Testis (tissue), 2 donors: Measurements from ENCODE around the gene NRXN3.

Source experiments
- POLR2A ChIP-seq: fragments of 450-650 bp; IDR thresholded peaks from one replicate; pipeline ENCODE4 v1.6.1; 2017; ENCODE audit warnings: antibody characterized with exemption, mild to moderate bottlenecking, moderate library complexity
- TF ChIP-seq, protein P1 (sequence below), 3 experiments: fragments of 450-650 bp in 2 of 3; fragments of 200-600 bp in 1 of 3; sonication (generic) in 1 of 3; IDR thresholded peaks; one replicate each; pipeline ENCODE4 v1.5.1; 2016 to 2019; ENCODE audit warnings: antibody characterized with exemption in 3 of 3, mild to moderate bottlenecking in 2 of 3, moderate library complexity in 1 of 3

DNA sequence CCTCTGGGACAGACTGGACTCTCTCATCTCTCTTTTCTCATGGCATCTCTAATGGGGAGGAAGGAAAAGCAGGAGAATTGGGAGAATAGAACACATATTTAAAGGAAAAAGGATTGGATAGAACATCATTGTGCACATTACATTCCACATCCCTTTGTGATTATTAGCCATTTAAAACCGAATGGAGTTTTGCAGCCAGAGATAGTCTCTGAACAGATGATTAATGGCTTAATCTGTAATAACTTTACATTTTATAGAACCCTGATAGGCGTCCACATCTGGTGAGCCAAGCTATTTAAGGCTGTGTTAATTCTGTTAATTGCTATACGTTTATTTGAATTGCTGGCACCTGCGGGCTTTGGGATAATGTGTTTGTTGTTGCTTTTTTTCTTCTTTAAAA is 487.3 kb downstream of the NRXN3 start:
- TF ChIP-seq, protein P1, sequence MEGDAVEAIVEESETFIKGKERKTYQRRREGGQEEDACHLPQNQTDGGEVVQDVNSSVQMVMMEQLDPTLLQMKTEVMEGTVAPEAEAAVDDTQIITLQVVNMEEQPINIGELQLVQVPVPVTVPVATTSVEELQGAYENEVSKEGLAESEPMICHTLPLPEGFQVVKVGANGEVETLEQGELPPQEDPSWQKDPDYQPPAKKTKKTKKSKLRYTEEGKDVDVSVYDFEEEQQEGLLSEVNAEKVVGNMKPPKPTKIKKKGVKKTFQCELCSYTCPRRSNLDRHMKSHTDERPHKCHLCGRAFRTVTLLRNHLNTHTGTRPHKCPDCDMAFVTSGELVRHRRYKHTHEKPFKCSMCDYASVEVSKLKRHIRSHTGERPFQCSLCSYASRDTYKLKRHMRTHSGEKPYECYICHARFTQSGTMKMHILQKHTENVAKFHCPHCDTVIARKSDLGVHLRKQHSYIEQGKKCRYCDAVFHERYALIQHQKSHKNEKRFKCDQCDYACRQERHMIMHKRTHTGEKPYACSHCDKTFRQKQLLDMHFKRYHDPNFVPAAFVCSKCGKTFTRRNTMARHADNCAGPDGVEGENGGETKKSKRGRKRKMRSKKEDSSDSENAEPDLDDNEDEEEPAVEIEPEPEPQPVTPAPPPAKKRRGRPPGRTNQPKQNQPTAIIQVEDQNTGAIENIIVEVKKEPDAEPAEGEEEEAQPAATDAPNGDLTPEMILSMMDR (IDR thresholded peaks at IDR 0.05), result no peak
- no peak for TF ChIP-seq POLR2A
